ENCODE results near the gene DNAJC27. TPM values are rescaled to one million over a fixed set of nuclear protein-coding genes. Genes with fewer than 3 reads are reported as not detected.

Gene DNAJC27
- total and polyA plus RNA-seq, 4 experiments from 2014 or later: 3.1 to 14.2 (median 8.5) TPM

DNA sequence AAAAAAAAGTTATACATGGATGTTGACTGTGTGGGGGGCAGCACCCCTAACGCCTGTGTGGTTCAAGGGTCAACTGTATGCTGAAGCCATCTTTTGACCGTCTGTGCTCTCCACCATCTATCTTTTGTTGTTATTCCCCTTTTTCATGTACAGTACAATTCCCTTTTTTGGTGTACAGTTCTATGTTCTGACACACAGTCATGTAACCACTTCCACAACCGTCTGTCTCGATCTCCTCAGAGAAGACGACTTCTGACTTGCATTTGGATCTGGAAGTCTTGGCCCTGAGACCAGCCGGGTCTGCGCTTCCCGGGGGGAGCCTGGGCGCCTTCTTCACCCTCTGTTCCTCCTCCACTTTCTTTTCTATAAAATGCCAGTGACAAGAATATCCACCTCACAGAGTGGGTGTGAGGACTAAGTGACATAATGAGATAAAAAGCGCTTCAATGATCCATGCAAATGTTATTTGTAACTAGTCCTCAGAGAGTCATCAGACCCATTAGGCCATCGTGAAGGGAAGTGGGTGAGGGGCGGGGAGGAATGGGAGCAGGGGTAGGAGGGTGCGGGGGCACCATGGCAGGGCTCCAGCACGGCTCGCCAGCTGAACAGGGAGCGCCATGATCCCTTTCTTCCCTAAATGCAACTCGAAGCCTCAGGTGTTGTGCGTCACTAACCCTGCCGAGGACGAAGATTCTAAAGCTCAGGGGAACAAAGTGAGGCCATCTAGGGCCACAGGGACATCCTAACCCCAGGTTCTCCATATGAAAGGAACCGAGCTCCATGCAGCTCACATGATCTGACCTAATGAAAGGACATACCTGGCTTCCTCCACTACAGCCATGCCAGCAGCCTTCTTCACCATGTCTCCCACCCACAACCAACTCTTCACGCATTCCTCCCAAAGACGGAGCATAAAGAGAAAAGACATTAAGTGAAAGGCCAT, 68.3 kb downstream of the DNAJC27 start:
- ChIA-PET POLR2A (ENCODE audit: partially characterized antibody) (no interaction called here), CTCF (ENCODE audit: partially characterized antibody) (no interaction called here)
- no peak overlapping the region for H3K27ac ChIP-seq (ENCODE audit: low read depth, low read length)
- Mint-ChIP-seq H3K4me1 (peaks cover under 1 to 11% (median 3%) of the 10 kb centered on the region in 4 donors), H3K27me3 (no peaks in the 10 kb centered on the region), H3K9me3 (no peaks in the 10 kb centered on the region), H3K36me3 (peaks cover 26 to 28% of the 10 kb centered on the region in 2 donors), H3K4me3 (no peak overlapping the region), H3K27ac (peak overlapping the region in 2 of 7 donors; percentile 31 to 54)
- H3K4me3 ChIP-seq (ENCODE audit: low read length in 2 of 2): no peak overlapping the region
- peaks cover 2% of the 10 kb centered on the region for H3K36me3 ChIP-seq (ENCODE audit: insufficient read depth, low read length)
- H3K9me3 ChIP-seq (ENCODE audit: control insufficient read depth in 1 of 2, low read length in 2 of 2): no peaks in the 10 kb centered on the region
- DNase-seq: no peak
- H3K27me3 ChIP-seq (ENCODE audit: insufficient read depth, low read length): no peaks in the 10 kb centered on the region
- intact Hi-C loops (cut with micrococcal nuclease): no loop called here
- H3K4me1 ChIP-seq (ENCODE audit: insufficient read depth, low read length): no peaks in the 10 kb centered on the region

DNA sequence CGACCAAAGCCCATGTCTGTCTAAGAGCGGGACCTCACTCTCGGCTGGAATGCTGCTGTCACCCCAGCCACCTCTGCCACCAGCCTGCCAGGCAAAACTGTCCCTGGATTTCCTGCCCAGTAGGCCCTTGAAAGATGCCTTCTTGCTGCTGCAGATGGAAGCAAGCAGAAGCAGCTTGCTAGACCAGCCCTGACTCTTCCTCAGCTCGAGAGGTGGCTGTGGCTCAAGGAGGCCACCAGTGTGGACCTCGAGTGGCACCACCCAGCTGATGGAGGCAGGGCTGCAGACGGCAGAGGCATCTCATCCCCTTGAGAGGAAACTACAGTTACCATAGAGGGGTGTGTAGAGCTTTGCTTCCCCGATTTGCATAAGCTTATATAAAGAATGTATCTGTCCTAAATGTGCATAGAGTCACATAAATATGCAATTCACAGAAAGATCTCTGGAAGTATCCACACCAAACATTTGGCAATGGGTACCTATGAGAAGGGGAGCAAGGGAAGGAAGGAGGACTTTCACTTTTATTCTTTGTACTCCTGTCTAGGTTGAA, 72.3 kb downstream of the DNAJC27 start:
- Histone ChIP-seq H3K9me3 (ENCODE audit: control insufficient read depth in 1 of 2, low read length in 2 of 2) (peaks cover 0 to 7% of the 10 kb centered on the region in 2 donors), H3K4me3 (ENCODE audit: low read length in 2 of 2) (no peak overlapping the region), H3K4me1 (ENCODE audit: insufficient read depth, low read length) (no peaks in the 10 kb centered on the region), H3K27me3 (ENCODE audit: insufficient read depth, low read length) (no peaks in the 10 kb centered on the region), H3K36me3 (ENCODE audit: insufficient read depth, low read length) (peaks cover 6% of the 10 kb centered on the region), H3K27ac (ENCODE audit: low read depth, low read length) (no peak overlapping the region)
- CTCF ChIA-PET (ENCODE audit: partially characterized antibody): no interaction called here
- H3K4me3 Mint-ChIP-seq: no peak overlapping the region
- POLR2A ChIA-PET (ENCODE audit: partially characterized antibody): no interaction called here
- no peak for DNase-seq
- H3K27ac Mint-ChIP-seq: no peak overlapping the region
- H3K4me1 Mint-ChIP-seq: peaks cover 0 to 10% (median 0%) of the 10 kb centered on the region in 4 donors
- H3K36me3 Mint-ChIP-seq: peaks cover 45 to 61% of the 10 kb centered on the region in 2 donors
- H3K9me3 Mint-ChIP-seq: peaks cover 0 to 29% (median 22%) of the 10 kb centered on the region in 8 donors
- no peaks in the 10 kb centered on the region for H3K27me3 Mint-ChIP-seq
- intact Hi-C loops (cut with micrococcal nuclease): no loop called here

DNA sequence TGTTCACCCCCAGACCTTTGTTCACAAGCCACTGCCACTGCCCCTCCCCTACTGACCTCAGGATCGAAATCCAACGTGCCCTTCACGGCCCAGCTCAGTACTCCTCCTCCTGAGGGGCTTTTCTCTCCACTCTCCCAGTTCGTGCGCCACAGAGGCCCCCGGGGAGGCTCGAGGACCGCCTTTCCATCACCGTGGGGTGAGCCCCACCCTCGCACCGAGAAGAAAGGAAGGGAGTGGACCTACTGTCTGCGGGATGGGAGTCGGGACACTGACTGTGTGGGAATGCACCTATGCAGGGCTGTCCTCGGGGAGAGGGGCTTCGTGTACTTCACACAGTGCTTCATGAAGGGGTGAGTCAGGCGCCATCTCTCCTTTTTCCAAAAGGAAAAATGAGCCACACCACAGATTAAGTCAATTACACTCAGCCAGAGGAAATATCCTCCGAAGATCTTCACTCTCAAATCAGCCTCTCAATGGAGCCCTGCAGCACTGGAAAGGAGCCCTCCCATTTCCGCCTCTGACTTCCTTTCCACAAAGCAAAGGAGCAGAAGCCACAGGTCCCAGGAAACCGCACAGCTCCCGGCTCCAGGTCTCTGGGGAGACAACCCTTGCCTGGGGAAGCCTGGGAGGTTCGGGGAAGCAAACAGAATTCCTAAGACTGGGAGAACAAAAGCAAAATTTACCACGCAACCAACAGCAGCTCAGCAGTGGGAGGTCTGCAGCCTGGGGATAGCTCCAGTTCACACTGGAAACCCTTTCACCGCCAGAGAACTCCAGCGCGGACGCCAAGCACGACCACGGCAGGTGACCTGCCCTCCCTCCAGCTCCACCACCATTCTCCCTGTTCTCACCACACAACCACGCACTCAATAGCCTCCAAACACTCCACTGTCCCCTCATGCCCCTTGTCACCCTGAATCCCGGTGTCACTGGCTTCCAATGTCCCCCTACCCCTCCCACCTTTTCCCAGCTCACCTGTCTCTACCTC, 73.3 kb downstream of the DNAJC27 start:
- H3K27ac Mint-ChIP-seq: peak overlapping the region in 1 of 7 donors; percentile 8
- H3K36me3 Mint-ChIP-seq: peaks cover 42 to 58% of the 10 kb centered on the region in 2 donors
- CTCF ChIA-PET (ENCODE audit: partially characterized antibody): no interaction called here

DNA sequence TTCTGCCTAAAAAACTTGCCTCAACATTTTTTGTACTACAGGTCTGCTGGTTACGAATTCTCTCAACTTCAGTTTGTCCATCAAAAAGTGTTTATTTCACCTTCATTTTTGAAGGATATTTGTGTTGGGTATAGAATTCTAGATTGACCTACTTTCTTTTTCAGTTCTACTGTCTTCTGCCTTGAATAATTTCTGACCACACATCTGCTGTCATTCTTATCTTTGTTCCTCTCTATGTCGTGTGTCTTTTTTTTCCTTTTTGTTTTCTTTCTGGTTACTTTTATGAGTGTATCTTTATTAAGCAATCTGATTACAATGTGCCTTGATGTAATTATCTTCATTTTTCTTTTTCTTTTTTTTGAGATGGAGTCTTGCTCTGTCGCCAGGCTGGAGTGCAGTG, 77.0 kb downstream of the DNAJC27 start:
- no peak overlapping the region for H3K4me3 Mint-ChIP-seq
- Histone ChIP-seq H3K36me3 (ENCODE audit: insufficient read depth, low read length) (peaks cover 6% of the 10 kb centered on the region), H3K4me3 (ENCODE audit: low read length in 2 of 2) (no peak overlapping the region), H3K4me1 (ENCODE audit: insufficient read depth, low read length) (no peaks in the 10 kb centered on the region), H3K27ac (ENCODE audit: low read depth, low read length) (no peak overlapping the region), H3K9me3 (ENCODE audit: control insufficient read depth in 1 of 2, low read length in 2 of 2) (peaks cover 0 to 7% of the 10 kb centered on the region in 2 donors), H3K27me3 (ENCODE audit: insufficient read depth, low read length) (no peaks in the 10 kb centered on the region)
- H3K36me3 Mint-ChIP-seq: peaks cover 29 to 42% of the 10 kb centered on the region in 2 donors
- H3K9me3 Mint-ChIP-seq: peaks cover 0 to 40% (median 24%) of the 10 kb centered on the region in 8 donors
- H3K4me1 Mint-ChIP-seq: peaks cover 0 to 5% (median 0%) of the 10 kb centered on the region in 4 donors
- no peaks in the 10 kb centered on the region for H3K27me3 Mint-ChIP-seq
- intact Hi-C loops (cut with micrococcal nuclease): no loop called here
- CTCF ChIA-PET (ENCODE audit: partially characterized antibody): no interaction called here
- POLR2A ChIA-PET (ENCODE audit: partially characterized antibody): no interaction called here
- H3K27ac Mint-ChIP-seq: no peak overlapping the region
- no peak for DNase-seq

More for the DNA sequence above, 73.3 kb downstream of the DNAJC27 start:
- H3K4me3 Mint-ChIP-seq: no peak overlapping the region
- no peaks in the 10 kb centered on the region for H3K27me3 Mint-ChIP-seq
- peaks cover 0 to 33% (median 24%) of the 10 kb centered on the region in 8 donors for H3K9me3 Mint-ChIP-seq
- intact Hi-C loops (cut with micrococcal nuclease): no loop called here
- no peaks in the 10 kb centered on the region for H3K4me1 ChIP-seq (ENCODE audit: insufficient read depth, low read length)
- peaks cover 0 to 10% (median 0%) of the 10 kb centered on the region in 4 donors for H3K4me1 Mint-ChIP-seq
- no peak overlapping the region for H3K4me3 ChIP-seq (ENCODE audit: low read length in 2 of 2)
- POLR2A ChIA-PET (ENCODE audit: partially characterized antibody): no interaction called here
- no peaks in the 10 kb centered on the region for H3K27me3 ChIP-seq (ENCODE audit: insufficient read depth, low read length)
- DNase-seq: no peak
- no peak overlapping the region for H3K27ac ChIP-seq (ENCODE audit: low read depth, low read length)
- H3K36me3 ChIP-seq (ENCODE audit: insufficient read depth, low read length): peaks cover 6% of the 10 kb centered on the region
- peaks cover 0 to 7% of the 10 kb centered on the region in 2 donors for H3K9me3 ChIP-seq (ENCODE audit: control insufficient read depth in 1 of 2, low read length in 2 of 2)

DNA sequence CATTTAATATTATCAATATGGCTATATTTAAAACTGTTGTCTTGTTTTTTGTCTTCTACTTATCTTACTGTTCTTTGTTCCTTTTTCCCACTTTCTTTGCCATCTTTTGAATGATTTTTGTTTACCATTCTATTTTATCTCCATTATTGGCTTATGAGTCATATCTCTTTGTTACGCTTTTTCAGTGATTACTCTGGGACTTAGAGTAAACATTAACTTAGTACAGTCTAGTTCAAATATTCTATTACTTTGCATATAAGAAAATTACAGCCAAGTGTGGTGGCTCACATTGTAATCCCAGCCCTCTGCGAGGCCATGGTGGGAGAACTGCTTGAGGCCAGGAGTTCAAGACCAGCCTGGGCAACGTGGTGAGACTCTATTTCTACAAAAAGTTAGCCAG, 77.8 kb downstream of the DNAJC27 start:
- H3K9me3 Mint-ChIP-seq: peaks cover 0 to 40% (median 24%) of the 10 kb centered on the region in 8 donors
- no peak overlapping the region for H3K4me3 ChIP-seq (ENCODE audit: low read length in 2 of 2)
- intact Hi-C loops (cut with micrococcal nuclease): no loop called here
- peaks cover 0 to 7% of the 10 kb centered on the region in 2 donors for H3K9me3 ChIP-seq (ENCODE audit: control insufficient read depth in 1 of 2, low read length in 2 of 2)
- POLR2A ChIA-PET (ENCODE audit: partially characterized antibody): no interaction called here
- peaks cover 0 to 4% (median 0%) of the 10 kb centered on the region in 4 donors for H3K4me1 Mint-ChIP-seq
- H3K27ac Mint-ChIP-seq: no peak overlapping the region
- no peak overlapping the region for H3K27ac ChIP-seq (ENCODE audit: low read depth, low read length)
- CTCF ChIA-PET (ENCODE audit: partially characterized antibody): no interaction called here
- no peak for DNase-seq
- peaks cover 23 to 38% of the 10 kb centered on the region in 2 donors for H3K36me3 Mint-ChIP-seq
- H3K27me3 ChIP-seq (ENCODE audit: insufficient read depth, low read length): no peaks in the 10 kb centered on the region
- H3K27me3 Mint-ChIP-seq: no peaks in the 10 kb centered on the region
- no peak overlapping the region for H3K4me3 Mint-ChIP-seq
- H3K4me1 ChIP-seq (ENCODE audit: insufficient read depth, low read length): no peaks in the 10 kb centered on the region
- peaks cover 6% of the 10 kb centered on the region for H3K36me3 ChIP-seq (ENCODE audit: insufficient read depth, low read length)

Data from CD4-positive, alpha-beta memory T cell (primary cell).